PC-9 (cell line): ENCODE results near the gene RBM17.

Experiments
- CTCF ChIP-seq: fragments of 200-600 bp; sonication (generic); conservative IDR thresholded peaks from 2 replicates; pipeline ENCODE4 v1.6.1; 2017; ENCODE audit warnings: mixed run types, antibody characterized with exemption, mild to moderate bottlenecking, moderate library complexity
- EZH2 ChIP-seq: fragments of 200-600 bp; sonication (generic); IDR thresholded peaks from 2 replicates; pipeline ENCODE4 v1.8.0; 2017; ENCODE audit warnings: antibody characterized with exemption, low read depth

GRCh38 chr10:6102128-6102527 is 13.3 kb downstream of the RBM17 start:
- no peak for TF ChIP-seq EZH2
- TF ChIP-seq CTCF: no peak
